Heart right ventricle (tissue), 16 donors: Measurements from ENCODE around the gene N4BP2L2. TPM values are rescaled to one million over a fixed set of nuclear protein-coding genes. Genes with fewer than 3 reads are reported as not detected.
A peak's percentile ranks its signal among the peaks of the same experiment; 100 is the strongest.

ENCODE experiments used
- ATAC-seq, 8 donors: fragments of 200-7000 bp; cut with Tn5 transposase; one replicate each; pipeline ENCODE4 v1.9.1; 2020; ENCODE audit warnings: mild to moderate bottlenecking in 8 of 8, moderate library complexity in 8 of 8, moderate number of reproducible peaks in 1 of 8
- DNase-seq, 2 donors: peaks; one replicate each; pipeline ENCODE4 v3.0.0-alpha.2; 2020
- H3K27ac ChIP-seq, 10 donors: fragments of 200-600 bp; sonication (generic) in 2 of 10; one replicate each; pipeline versions ENCODE4 v1.5.0 to v1.8.0; 2020 to 2022; ENCODE audit warnings: mild to moderate bottlenecking in 3 of 10
- H3K27me3 ChIP-seq, 7 donors: fragments of 200-600 bp; one replicate each; pipeline ENCODE4 v1.8.0; 2021 to 2022; ENCODE audit warnings: mild to moderate bottlenecking in 2 of 7
- H3K36me3 ChIP-seq, 9 donors: fragments of 200-600 bp; sonication (generic) in 1 of 9; one replicate each; pipeline versions ENCODE4 v1.5.0 to v1.8.0; 2020 to 2022; ENCODE audit warnings: mild to moderate bottlenecking in 2 of 9
- H3K4me1 ChIP-seq, 9 donors: fragments of 200-600 bp; sonication (generic) in 1 of 9; one replicate each; pipeline versions ENCODE4 v1.5.0 to v1.8.0; 2020 to 2022; ENCODE audit warnings: mild to moderate bottlenecking in 4 of 9
- H3K4me3 ChIP-seq, 10 donors: fragments of 200-600 bp; sonication (generic) in 2 of 10; one replicate each; pipeline versions ENCODE4 v1.5.0 to v1.8.0; 2020 to 2022; ENCODE audit warnings: mild to moderate bottlenecking in 7 of 10, moderate library complexity in 2 of 10
- H3K9me3 ChIP-seq, 11 donors: fragments of 200-600 bp in 10 of 11; sonication (generic) in 2 of 11; one replicate each; pipeline versions ENCODE4 v1.5.0 to v1.8.0; 2013 to 2022; ENCODE audit warnings: mild to moderate bottlenecking in 2 of 11, control low read depth in 1 of 11, moderate library complexity in 1 of 11
- WGBS, 2 donors: extraction: QIAGEN DNeasy Blood & Tissue Kit; methylation state at CpG; one replicate each; pipeline ENCODE4 v1.1.7; 2013; ENCODE audit warnings: inconsistent platforms in 1 of 2; 5-methylcytosine and 5-hydroxymethylcytosine counted together
- intact Hi-C, 10 donors: fragments of 100-400 bp; cut with DNase I; formaldehyde crosslinking; loops; one replicate each; pipeline versions ENCODE4 v1.11.1 to v1.14.2; 2022
- polyA plus RNA-seq, 2 donors: library from polyadenylated mRNA; stranded (reverse); fragments of 200-250 nt; gene quantifications; one replicate each; pipeline ENCODE4 v1.2.3, GENCODE V29; 2013
- total RNA-seq, 10 donors: library from RNA; stranded (reverse); fragmentation: NEBNext Ultra II Directional in 3 of 10; extraction: Animal tissue kit (Norgen Biotek cat#: 25700) in 3 of 10; gene quantifications; one replicate each; pipeline versions ENCODE4 v1.2.1 to v1.2.4, GENCODE V29; 2021 to 2023
- TF ChIP-seq, protein P1 (sequence below), 9 donors: fragments of 200-600 bp; sonication (generic) in 2 of 9; IDR thresholded peaks; one replicate each; pipeline versions ENCODE4 v1.5.0 to v1.8.0; 2021 to 2022; ENCODE audit warnings: antibody characterized with exemption in 9 of 9, mild to moderate bottlenecking in 5 of 9, moderate library complexity in 1 of 9
- donor health status: Arrhythmogenic right ventricular cardiomyopathy.
- donor health status: ischemic (EF 13 %, LVEDD 7.1; RV severe dilation, severe dysfunction).
- donor health status: healthy with polysubstance abuse.
- donor health status: DM: no; HTN: yes; CAD: no.
- donor health status: DM: no; HTN: no; CAD: no.
- donor health status: ischemic (EF 25% LVEDD 6.9; RV normal size, moderate dysfunction).
- donor health status: ischemic (EF 25% LVEDD 5.7; RV mildly dilated, moderate dysfunction).
- donor health status: healthy.
- donor health status: DM: yes; HTN: yes; CAD: no.
- donor health status: Ischemic cardiomyopathy.
- donor health status: ischemic (EF 35%, LVEDD 5.7; RV mildly dilated, moderate dysfunction).
- donor health status: nonischemic (EF 11% LVEDD 7.7; RV severe dilation, severe dysfunction).
- donor health status: DM: yes; HTN: yes; CAD: no.
- donor health status: PGD.
- donor health status: ischemic (EF 29% LVEDD 5.4; RV normal size, mild dysfunction).
- donor health status: nonischemic (EF 23%, LVEDD 6.1; RV moderate dilation, normal function).

N4BP2L2 gene
- total and polyA plus RNA-seq, 12 donors: 28.2 to 162 (median 132) TPM

DNA sequence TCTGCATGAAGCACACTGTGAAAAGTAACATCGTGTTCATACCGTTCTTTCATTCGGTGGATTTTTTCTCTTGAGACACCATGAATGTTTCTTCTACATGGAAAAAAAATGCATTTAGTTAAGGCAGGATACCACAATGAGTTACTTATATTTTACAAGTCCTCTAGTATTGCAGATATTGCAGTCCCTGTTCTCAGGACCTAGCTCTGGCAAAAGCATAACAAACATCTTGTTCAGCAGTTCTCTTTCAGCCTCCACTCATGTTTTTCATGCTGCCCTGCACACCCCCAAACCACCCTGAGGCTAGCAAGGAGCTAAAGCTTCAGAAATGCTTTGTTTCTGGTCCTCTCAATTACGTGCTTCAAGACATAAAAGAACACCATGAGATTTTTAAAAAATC, 135.5 kb downstream of the N4BP2L2 start:
- TF ChIP-seq, protein P1, sequence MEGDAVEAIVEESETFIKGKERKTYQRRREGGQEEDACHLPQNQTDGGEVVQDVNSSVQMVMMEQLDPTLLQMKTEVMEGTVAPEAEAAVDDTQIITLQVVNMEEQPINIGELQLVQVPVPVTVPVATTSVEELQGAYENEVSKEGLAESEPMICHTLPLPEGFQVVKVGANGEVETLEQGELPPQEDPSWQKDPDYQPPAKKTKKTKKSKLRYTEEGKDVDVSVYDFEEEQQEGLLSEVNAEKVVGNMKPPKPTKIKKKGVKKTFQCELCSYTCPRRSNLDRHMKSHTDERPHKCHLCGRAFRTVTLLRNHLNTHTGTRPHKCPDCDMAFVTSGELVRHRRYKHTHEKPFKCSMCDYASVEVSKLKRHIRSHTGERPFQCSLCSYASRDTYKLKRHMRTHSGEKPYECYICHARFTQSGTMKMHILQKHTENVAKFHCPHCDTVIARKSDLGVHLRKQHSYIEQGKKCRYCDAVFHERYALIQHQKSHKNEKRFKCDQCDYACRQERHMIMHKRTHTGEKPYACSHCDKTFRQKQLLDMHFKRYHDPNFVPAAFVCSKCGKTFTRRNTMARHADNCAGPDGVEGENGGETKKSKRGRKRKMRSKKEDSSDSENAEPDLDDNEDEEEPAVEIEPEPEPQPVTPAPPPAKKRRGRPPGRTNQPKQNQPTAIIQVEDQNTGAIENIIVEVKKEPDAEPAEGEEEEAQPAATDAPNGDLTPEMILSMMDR (IDR thresholded peaks at IDR 0.05): peak in 1 of 9 donors; percentile 7
- WGBS, 2 donors: 91 to 96% methylated on average over 4 of the region's 4 CpGs
- Histone ChIP-seq H3K9me3 (no peaks in the 10 kb centered on the region), H3K36me3 (peaks cover 0 to 90% (median 4%) of the 10 kb centered on the region in 9 donors), H3K27ac (no peak overlapping the region), H3K4me3 (no peak overlapping the region), H3K4me1 (no peaks in the 10 kb centered on the region), H3K27me3 (no peaks in the 10 kb centered on the region)
- ATAC-seq (no peak), DNase-seq (no peak)
- intact Hi-C loops: no loop called here

DNA sequence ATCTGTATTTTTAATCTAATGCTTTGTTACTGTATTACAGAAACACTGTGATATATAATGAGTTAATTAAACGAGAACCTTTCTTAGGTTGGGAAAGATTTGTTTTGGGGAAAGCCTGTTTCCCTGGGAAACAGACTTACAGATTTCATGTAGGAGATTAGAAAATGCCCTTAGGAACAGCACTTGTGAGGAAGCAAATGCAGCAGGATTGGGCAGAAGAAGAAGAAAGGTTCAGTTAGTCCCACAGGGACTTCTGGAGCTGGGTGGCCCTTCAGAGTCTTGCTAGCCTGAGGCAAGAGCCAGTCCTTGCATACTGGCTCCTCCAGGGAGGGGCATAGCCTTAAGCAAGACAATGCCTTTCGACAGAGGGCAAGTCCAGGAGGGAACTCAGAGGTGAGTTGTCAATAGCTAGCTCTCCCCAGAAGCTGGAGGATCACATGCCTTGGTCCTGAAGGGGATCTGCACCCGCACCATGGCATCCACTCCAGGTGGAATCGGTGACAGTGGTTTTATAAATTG, 147.4 kb downstream of the N4BP2L2 start:
- 74 to 77% methylated on average over 4 of the region's 4 CpGs for WGBS, 2 donors
- DNase-seq: no peak
- Histone ChIP-seq H3K27ac (no peak overlapping the region), H3K36me3 (peaks cover 0 to 11% (median 0%) of the 10 kb centered on the region in 9 donors), H3K9me3 (no peaks in the 10 kb centered on the region), H3K4me3 (no peak overlapping the region), H3K4me1 (no peaks in the 10 kb centered on the region), H3K27me3 (no peaks in the 10 kb centered on the region)
- ATAC-seq: no peak
- TF ChIP-seq, protein P1 (IDR thresholded peaks at IDR 0.05): no peak
- intact Hi-C loops: no loop called here

DNA sequence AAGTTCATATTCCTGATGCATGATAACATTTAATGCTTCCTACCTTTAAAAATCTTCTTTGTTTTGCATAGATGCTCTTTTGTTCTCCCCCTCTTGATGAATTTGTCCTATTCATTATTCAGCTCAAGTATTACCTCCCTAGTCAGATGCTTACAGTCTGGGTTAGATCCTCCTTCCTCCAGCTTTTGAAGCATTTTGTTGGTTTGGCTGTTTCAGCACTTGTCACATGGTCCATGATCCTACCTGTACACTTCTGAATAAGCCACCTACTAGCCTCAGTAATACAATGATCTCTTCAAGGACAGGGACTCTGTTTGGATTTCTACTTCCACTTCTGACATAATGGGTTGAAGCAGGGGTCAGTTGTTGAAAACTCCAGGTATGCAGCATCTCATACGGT, 148.1 kb downstream of the N4BP2L2 start:
- H3K36me3 ChIP-seq: peaks cover 0 to 7% (median 0%) of the 10 kb centered on the region in 9 donors
- H3K4me1 ChIP-seq: no peaks in the 10 kb centered on the region
- no peaks in the 10 kb centered on the region for H3K9me3 ChIP-seq
- intact Hi-C loops: no loop called here
- no peaks in the 10 kb centered on the region for H3K27me3 ChIP-seq
- no peak overlapping the region for H3K27ac ChIP-seq
- no peak overlapping the region for H3K4me3 ChIP-seq
- DNase-seq: no peak
- TF ChIP-seq, protein P1 (IDR thresholded peaks at IDR 0.05): no peak
- 90 to 95% methylated on average over 1 of the region's 1 CpG for WGBS, 2 donors
- ATAC-seq: no peak

DNA sequence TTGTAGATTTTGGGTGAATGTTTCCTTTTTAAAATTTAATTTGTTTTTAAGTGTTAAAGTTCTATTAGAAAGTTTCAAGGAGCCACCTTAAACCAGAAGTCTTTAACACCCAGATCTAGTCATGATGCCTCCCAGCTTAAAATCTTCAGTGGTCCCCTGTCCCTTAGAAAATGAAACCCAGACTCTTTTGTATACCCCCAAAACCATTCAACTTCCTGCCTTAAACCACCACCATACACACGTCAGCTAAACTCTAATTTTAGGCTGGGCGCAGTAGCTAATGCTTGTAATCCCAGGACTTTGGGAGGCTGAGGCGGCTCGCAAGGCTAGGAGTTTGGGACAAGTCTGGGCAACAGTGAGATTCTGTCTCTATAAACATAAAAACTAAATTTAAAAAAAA, 148.5 kb downstream of the N4BP2L2 start:
- H3K27me3 ChIP-seq: no peaks in the 10 kb centered on the region
- intact Hi-C loops: no loop called here
- DNase-seq (no peak), ATAC-seq (no peak)
- H3K36me3 ChIP-seq: peaks cover 0 to 2% (median 0%) of the 10 kb centered on the region in 9 donors
- TF ChIP-seq, protein P1 (IDR thresholded peaks at IDR 0.05): no peak
- WGBS, 2 donors: 82 to 84% methylated on average over 4 of the region's 4 CpGs
- H3K4me3 ChIP-seq: no peak overlapping the region
- H3K27ac ChIP-seq: no peak overlapping the region
- no peaks in the 10 kb centered on the region for H3K9me3 ChIP-seq
- H3K4me1 ChIP-seq: no peaks in the 10 kb centered on the region
